ENCODE results near the gene IQSEC2. TPM values are rescaled to one million over a fixed set of nuclear protein-coding genes. Genes with fewer than 3 reads are reported as not detected.

The IQSEC2 gene
- total and polyA plus RNA-seq, 8 donors: 2.9 to 26.0 (median 16.3) TPM

- 49 to 80% (median 74%) methylated on average over 2 of the region's 2 CpGs for WGBS, 5 donors
- DNase-seq: no peak
- TF ChIP-seq POLR2AphosphoS5 (IDR thresholded peaks at IDR 0.05) (no peak), EP300 (IDR thresholded peaks at IDR 0.05) (no peak), POLR2A (IDR thresholded peaks at IDR 0.05) (no peak), CTCF (IDR thresholded peaks at IDR 0.05) (no peak)
- Histone ChIP-seq H3K36me3 (peaks cover 0 to 70% (median 37%) of the 10 kb centered on the region in 4 donors), H3K4me1 (no peaks in the 10 kb centered on the region), H3K9me3 (no peaks in the 10 kb centered on the region), H3K27me3 (peaks cover 0 to 6% (median 0%) of the 10 kb centered on the region in 3 donors), H3K4me3 (no peak overlapping the region), H3K27ac (no peak overlapping the region)
- intact Hi-C loops (cut with DNase I; ENCODE audit: low total_unique reads): no loop called here
Measured at GRCh38 chrX:53251307-53251706, 30.1 kb downstream of the IQSEC2 start.

- Histone ChIP-seq H3K4me1 (no peaks in the 10 kb centered on the region), H3K27ac (no peak overlapping the region), H3K27me3 (peaks cover 0 to under 1% (median 0%) of the 10 kb centered on the region in 3 donors), H3K9me3 (no peaks in the 10 kb centered on the region), H3K4me3 (no peak overlapping the region), H3K36me3 (peaks cover 0 to 76% (median 37%) of the 10 kb centered on the region in 4 donors)
- intact Hi-C loops (cut with DNase I; ENCODE audit: low total_unique reads): no loop called here
- DNase-seq: no peak
- 91 to 96% (median 91%) methylated on average over 12 to 19 of the region's 19 CpGs for WGBS, 5 donors
- no peak for TF ChIP-seq POLR2AphosphoS5 (IDR thresholded peaks at IDR 0.05)
- TF ChIP-seq POLR2A (IDR thresholded peaks at IDR 0.05): no peak
- TF ChIP-seq EP300 (IDR thresholded peaks at IDR 0.05): no peak
- no peak for TF ChIP-seq CTCF (IDR thresholded peaks at IDR 0.05)
Measured at GRCh38 chrX:53250556-53250955, 30.8 kb downstream of the IQSEC2 start.

GRCh38 chrX:53249408-53250042 is 31.9 kb downstream of the IQSEC2 start:
- H3K4me3 ChIP-seq: no peak overlapping the region
- 73 to 93% (median 89%) methylated on average over 1 of the region's 1 CpG; no CpG with 5 or more reads in 1 of the 5 donors for WGBS, 5 donors
- no peak for DNase-seq
- H3K4me1 ChIP-seq: no peaks in the 10 kb centered on the region
- peaks cover 0 to 73% (median 36%) of the 10 kb centered on the region in 4 donors for H3K36me3 ChIP-seq
- H3K27ac ChIP-seq: no peak overlapping the region
- intact Hi-C loops (cut with DNase I; ENCODE audit: low total_unique reads): no loop called here
- TF ChIP-seq CTCF (IDR thresholded peaks at IDR 0.05): no peak
- no peak for TF ChIP-seq EP300 (IDR thresholded peaks at IDR 0.05)
- H3K27me3 ChIP-seq: no peaks in the 10 kb centered on the region
- no peaks in the 10 kb centered on the region for H3K9me3 ChIP-seq

- Histone ChIP-seq H3K4me3 (no peak overlapping the region), H3K27me3 (no peaks in the 10 kb centered on the region), H3K36me3 (peaks cover 0 to 63% (median 33%) of the 10 kb centered on the region in 4 donors), H3K4me1 (no peaks in the 10 kb centered on the region), H3K27ac (no peak overlapping the region), H3K9me3 (no peaks in the 10 kb centered on the region)
- no peak for DNase-seq
- TF ChIP-seq EP300 (IDR thresholded peaks at IDR 0.05): no peak
- TF ChIP-seq POLR2AphosphoS5 (IDR thresholded peaks at IDR 0.05): no peak
- TF ChIP-seq CTCF (IDR thresholded peaks at IDR 0.05): no peak
- intact Hi-C loops (cut with DNase I; ENCODE audit: low total_unique reads): no loop called here
- WGBS, 5 donors: 86 to 91% (median 87%) methylated on average over 10 of the region's 10 CpGs
Measured at GRCh38 chrX:53247928-53248327, 33.5 kb downstream of the IQSEC2 start.

Measured in stomach (tissue), 9 donors.